IMR-90 (cell line): ENCODE measurements around the gene GPR137. TPM values are rescaled to one million over a fixed set of nuclear protein-coding genes. Genes with fewer than 3 reads are reported as not detected.

Experiments
- ATAC-seq: fragments of 200-7000 bp; cut with Tn5 transposase; 2 replicates; pipeline ENCODE4 v1.9.1; 2020; ENCODE audit warnings: low read depth, mild to moderate bottlenecking, moderate library complexity
- BruUV-seq: library from RNA; stranded (reverse); fragments of 400-500 nt; replicated peaks from 2 replicates; lab custom pipeline; 2021; lab: Mats Ljungman, UMichigan
- CTCF ChIA-PET: fragments of 300-600 bp; formaldehyde crosslinking; extraction: SDS; loops from one replicate; lab custom pipeline; 2021; ENCODE audit warnings: antibody characterized with exemption; lab: Yijun Ruan, JAX
- POLR2A ChIA-PET: fragments of 300-600 bp; sonication (Branson Sonifier 250); formaldehyde crosslinking; loops from one replicate; lab custom pipeline; 2022; ENCODE audit warnings: antibody characterized with exemption; ENCODE audit not compliant: unreplicated experiment; lab: Charles Lee
- DNase-seq: peaks from one replicate; pipeline ENCODE4 v3.0.0; 2013
- H2AFZ ChIP-seq: replicated peaks from 2 replicates; pipeline ENCODE3; 2013; ENCODE audit warnings: low read length, mild to moderate bottlenecking; ENCODE audit not compliant: poor library complexity
- H2AK5ac ChIP-seq: 2 replicates; pipeline ENCODE4 v1.6.1; 2013; ENCODE audit warnings: low read depth, low read length, inconsistent platforms
- H2AK9ac ChIP-seq: replicated peaks from 2 replicates; pipeline ENCODE3; 2013; ENCODE audit warnings: mild to moderate bottlenecking, low read depth, low read length, moderate library complexity; ENCODE audit not compliant: poor library complexity
- H2BK120ac ChIP-seq: 2 replicates; pipeline ENCODE4 v1.6.1; 2013; ENCODE audit warnings: low read depth, low read length, inconsistent platforms
- H2BK15ac ChIP-seq: 3 replicates; pipeline ENCODE4 v1.6.1; 2013; ENCODE audit warnings: low read depth, low read length, inconsistent platforms
- H2BK20ac ChIP-seq: 2 replicates; pipeline ENCODE4 v1.6.1; 2013; ENCODE audit warnings: low read depth, mild to moderate bottlenecking, inconsistent platforms, low read length, moderate library complexity
- H2BK5ac ChIP-seq: 2 replicates; pipeline ENCODE4 v1.6.1; 2013; ENCODE audit warnings: mild to moderate bottlenecking, low read depth, low read length, inconsistent platforms; ENCODE audit not compliant: poor library complexity, severe bottlenecking
- H3K14ac ChIP-seq: replicated peaks from 2 replicates; pipeline ENCODE4 v1.6.1; 2013; ENCODE audit warnings: low read depth, low read length, inconsistent platforms
- H3K18ac ChIP-seq: 2 replicates; pipeline ENCODE4 v1.6.1; 2013; ENCODE audit warnings: low read depth, low read length, control low read depth
- H3K23ac ChIP-seq: 2 replicates; pipeline ENCODE4 v1.6.1; 2013; ENCODE audit warnings: low read depth, low read length, inconsistent platforms
- H3K27ac ChIP-seq: 2 replicates; pipeline ENCODE4 v1.5.1; 2013; ENCODE audit warnings: mild to moderate bottlenecking, control low read depth, low read length; ENCODE audit not compliant: insufficient read depth
- H3K27me3 ChIP-seq: 2 replicates; pipeline ENCODE4 v1.6.1; 2013; ENCODE audit warnings: low read length; ENCODE audit not compliant: control insufficient read depth, insufficient read depth
- H3K36me3 ChIP-seq: 2 replicates; pipeline ENCODE4 v1.6.1; 2013; ENCODE audit warnings: low read length, mixed read lengths; ENCODE audit not compliant: control insufficient read depth, insufficient read depth
- H3K4ac ChIP-seq: 2 replicates; pipeline ENCODE4 v1.6.1; 2013; ENCODE audit warnings: low read depth, low read length, inconsistent platforms
- H3K4me1 ChIP-seq: 2 replicates; pipeline ENCODE4 v1.6.1; 2013; ENCODE audit warnings: low read length, mixed read lengths; ENCODE audit not compliant: control insufficient read depth, insufficient read depth
- H3K4me2 ChIP-seq: 2 replicates; pipeline ENCODE4 v1.6.1; 2013; ENCODE audit warnings: low read depth, mild to moderate bottlenecking, control low read depth, low read length, moderate library complexity
- H3K4me3 ChIP-seq: 2 replicates; pipeline ENCODE4 v1.5.1; 2013; ENCODE audit warnings: low read depth, mild to moderate bottlenecking, control low read depth, low read length, moderate library complexity; ENCODE audit not compliant: insufficient read depth
- H3K56ac ChIP-seq: 2 replicates; pipeline ENCODE4 v1.6.1; 2013; ENCODE audit warnings: low read length, inconsistent platforms; ENCODE audit not compliant: insufficient read depth; ENCODE audit errors: extremely low read depth
- H3K79me1 ChIP-seq, 2 experiments: 2 replicates each; pipeline ENCODE4 v1.6.1; 2013; ENCODE audit warnings: low read length in 2 of 2, inconsistent platforms in 1 of 2, low read depth in 1 of 2
- H3K9ac ChIP-seq: 2 replicates; pipeline ENCODE4 v1.6.1; 2013; ENCODE audit warnings: low read depth, low read length, control low read depth
- H3K9me1 ChIP-seq: 2 replicates; pipeline ENCODE4 v1.6.1; 2013; ENCODE audit warnings: low read length, inconsistent platforms; ENCODE audit not compliant: insufficient read depth
- H3K9me3 ChIP-seq: 2 replicates; pipeline ENCODE4 v1.6.1; 2013; ENCODE audit warnings: low read length; ENCODE audit not compliant: control insufficient read depth, insufficient read depth
- H4K20me1 ChIP-seq: 2 replicates; pipeline ENCODE4 v1.6.1; 2013; ENCODE audit warnings: low read length, inconsistent platforms; ENCODE audit not compliant: insufficient read depth
- H4K5ac ChIP-seq: 2 replicates; pipeline ENCODE4 v1.6.1; 2013; ENCODE audit warnings: mild to moderate bottlenecking, low read depth, low read length, control low read depth
- H4K8ac ChIP-seq, 2 experiments: 2 replicates each; pipeline ENCODE4 v1.6.1; 2013; ENCODE audit warnings: low read depth in 2 of 2, low read length in 2 of 2, control low read depth in 1 of 2, inconsistent platforms in 1 of 2
- H4K91ac ChIP-seq: 2 replicates; pipeline ENCODE4 v1.6.1; 2013; ENCODE audit warnings: low read depth, low read length, inconsistent platforms; ENCODE audit not compliant: insufficient read depth
- BHLHE40 ChIP-seq: fragments of 150-350 bp; IDR thresholded peaks from 2 replicates; pipeline ENCODE4 v1.6.1; 2016; ENCODE audit warnings: mild to moderate bottlenecking, low read depth, low read length
- CEBPB ChIP-seq: IDR thresholded peaks from 2 replicates; pipeline ENCODE4 v1.6.1; 2012; ENCODE audit warnings: low read depth, low read length, improper control_type of control experiment
- CHD1 ChIP-seq: IDR thresholded peaks from 2 replicates; pipeline ENCODE4 v1.6.1; 2012; ENCODE audit warnings: low read depth, low read length, improper control_type of control experiment
- FOS ChIP-seq: fragments of 150-350 bp; IDR thresholded peaks from 2 replicates; pipeline ENCODE4 v1.6.1; 2016; ENCODE audit warnings: low read depth, low read length
- MAFK ChIP-seq: IDR thresholded peaks from 2 replicates; pipeline ENCODE4 v1.6.1; 2012; ENCODE audit warnings: low read depth, low read length, improper control_type of control experiment
- MAZ ChIP-seq: IDR thresholded peaks from 2 replicates; pipeline ENCODE4 v1.6.1; 2012; ENCODE audit warnings: low read depth, mild to moderate bottlenecking, low read length, improper control_type of control experiment, moderate library complexity, borderline replicate concordance
- MXI1 ChIP-seq: IDR thresholded peaks from 2 replicates; pipeline ENCODE4 v1.6.1; 2012; ENCODE audit warnings: low read depth, mild to moderate bottlenecking, low read length, moderate library complexity, borderline replicate concordance
- POLR2A ChIP-seq: IDR thresholded peaks from 2 replicates; pipeline ENCODE4 v1.6.1; 2012; ENCODE audit warnings: mild to moderate bottlenecking, low read depth, low read length
- RAD21 ChIP-seq: IDR thresholded peaks from 2 replicates; pipeline ENCODE4 v1.6.1; 2012; ENCODE audit warnings: low read length, improper control_type of control experiment
- RCOR1 ChIP-seq: IDR thresholded peaks from 2 replicates; pipeline ENCODE4 v1.6.1; 2012; ENCODE audit warnings: mild to moderate bottlenecking, low read length, improper control_type of control experiment; ENCODE audit not compliant: insufficient replicate concordance
- RFX5 ChIP-seq: IDR thresholded peaks from 2 replicates; pipeline ENCODE4 v1.8.0; 2012; ENCODE audit warnings: low read depth, mild to moderate bottlenecking, low read length, moderate library complexity
- SMC3 ChIP-seq: fragments of 150-350 bp; IDR thresholded peaks from 2 replicates; pipeline ENCODE4 v1.6.1; 2016; ENCODE audit warnings: low read depth, mild to moderate bottlenecking, antibody characterized with exemption, low read length, moderate library complexity
- WGBS, 2 experiments: methylation state at CpG; one replicate each; pipeline versions ENCODE4 v1.1.5 to v1.1.7; 2013; ENCODE audit warnings: missing lambda C conversion rate in 2 of 2; ENCODE audit not compliant: insufficient read length in 1 of 2; ENCODE audit errors: extremely low coverage in 2 of 2; 5-methylcytosine and 5-hydroxymethylcytosine counted together
- dilution Hi-C: fragments of 300-500 bp; cut with HindIII; formaldehyde crosslinking; loops from one replicate; pipeline ENCODE4 v1.14.3; 2018; ENCODE audit warnings: low sequenced_read_pairs; ENCODE audit not compliant: unreplicated experiment
- in situ Hi-C: fragments of 300-500 bp; cut with MboI; formaldehyde crosslinking; loops from 3 replicates; pipeline ENCODE4 v1.14.3; 2019; ENCODE audit warnings: low sequenced_read_pairs, inconsistent platforms, mixed read lengths
- intact Hi-C: fragments of 100-400 bp; cut with micrococcal nuclease; formaldehyde crosslinking; loops from 2 replicates; pipeline ENCODE4 v1.10.0; 2022
- polyA plus RNA-seq, 3 experiments: library from polyadenylated mRNA; depleted of rRNA; stranded (reverse); fragments of >200 nt; gene quantifications; 2 replicates each; pipeline ENCODE4 v1.2.3, GENCODE V29; 2012; ENCODE audit warnings: low replicate concordance in 1 of 3
- total RNA-seq: library from RNA; depleted of rRNA; stranded (reverse); fragments of >200 nt; gene quantifications from 2 replicates; pipeline ENCODE4 v1.2.3, GENCODE V29; 2012
- TF ChIP-seq, protein P1 (sequence below): fragments of 150-350 bp; IDR thresholded peaks from 2 replicates; pipeline ENCODE4 v1.6.1; 2017; ENCODE audit warnings: mild to moderate bottlenecking, antibody characterized with exemption, low read length, low read depth
- TF ChIP-seq, protein P2 (sequence below): conservative IDR thresholded peaks from 2 replicates; pipeline ENCODE4 v1.5.1; 2012; ENCODE audit warnings: mild to moderate bottlenecking, low read depth, low read length, improper control_type of control experiment
- TF ChIP-seq, protein P3 (sequence below): fragments of 150-350 bp; IDR thresholded peaks from 2 replicates; pipeline ENCODE4 v1.6.1; 2016; ENCODE audit warnings: low read depth, mild to moderate bottlenecking, low read length, moderate library complexity, borderline replicate concordance

GPR137 gene
- total and polyA plus RNA-seq, 2 of the 4 experiments (the other 2 are of a cell fraction) = 3.6 to 26.0 TPM

DNA sequence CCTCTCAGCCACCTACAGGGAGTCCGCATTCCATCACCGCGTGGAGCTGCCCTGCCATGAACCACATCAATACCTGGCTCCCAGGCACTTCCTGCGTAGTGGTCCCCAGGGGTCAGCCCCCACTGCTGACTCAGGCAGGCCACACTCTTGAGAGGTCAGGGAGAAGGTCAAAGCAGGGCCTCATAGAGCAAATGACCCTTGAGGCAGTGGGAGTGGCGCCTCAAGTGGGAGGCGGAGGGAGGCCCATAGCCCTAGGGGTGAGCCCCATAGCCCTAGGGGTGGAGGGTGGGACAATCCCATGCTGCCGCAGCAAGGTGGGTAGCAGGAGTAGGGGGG, 37.2 kb downstream of the GPR137 start:
- Histone ChIP-seq H2BK5ac (peak overlapping the region; percentile 16), H4K8ac (no peak overlapping the region), H2AFZ (no peak overlapping the region), H3K4me1 (peaks cover 10% of the 10 kb centered on the region), H2BK20ac (no peak overlapping the region), H3K9ac (no peak overlapping the region), H3K9me1 (peaks cover 14% of the 10 kb centered on the region), H3K27me3 (no peaks in the 10 kb centered on the region; the same call in 1 of the 2 replicates), H3K27ac (no peak overlapping the region), H3K56ac (no peak overlapping the region), H3K4ac (no peak overlapping the region), H3K4me3 (no peak overlapping the region), H2AK5ac (no peak overlapping the region), H3K14ac (no peak overlapping the region), H3K36me3 (peaks cover 22% of the 10 kb centered on the region), H2BK120ac (no peak overlapping the region), H3K79me1 (peaks cover 7 to 25% of the 10 kb centered on the region in 2 experiments), H3K18ac (no peak overlapping the region), H4K20me1 (no peaks in the 10 kb centered on the region; the same call in 1 of the 2 replicates), H2BK15ac (no peak overlapping the region), H4K91ac (no peak overlapping the region), H3K4me2 (no peak overlapping the region), H3K9me3 (0 out of 2 replicates have a peak, but pooled peaks cover 2% of the 10 kb centered on the region), H2AK9ac (peak overlapping the region; percentile 23), H3K23ac (no peak overlapping the region), H4K5ac (no peak overlapping the region)
- no peak for DNase-seq
- no TSS peak for BruUV-seq
- intact Hi-C loops = no loop called here
- TF ChIP-seq MAZ (no peak), RAD21 (no peak), SMC3 (no peak), CEBPB (no peak), MAFK (no peak), POLR2A (no peak), RFX5 (no peak), MXI1 (no peak), RCOR1 (no peak), FOS (no peak), CHD1 (no peak), BHLHE40 (no peak)
- TF ChIP-seq, protein P1, sequence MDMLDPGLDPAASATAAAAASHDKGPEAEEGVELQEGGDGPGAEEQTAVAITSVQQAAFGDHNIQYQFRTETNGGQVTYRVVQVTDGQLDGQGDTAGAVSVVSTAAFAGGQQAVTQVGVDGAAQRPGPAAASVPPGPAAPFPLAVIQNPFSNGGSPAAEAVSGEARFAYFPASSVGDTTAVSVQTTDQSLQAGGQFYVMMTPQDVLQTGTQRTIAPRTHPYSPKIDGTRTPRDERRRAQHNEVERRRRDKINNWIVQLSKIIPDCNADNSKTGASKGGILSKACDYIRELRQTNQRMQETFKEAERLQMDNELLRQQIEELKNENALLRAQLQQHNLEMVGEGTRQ = no peak
- TF ChIP-seq, protein P2, sequence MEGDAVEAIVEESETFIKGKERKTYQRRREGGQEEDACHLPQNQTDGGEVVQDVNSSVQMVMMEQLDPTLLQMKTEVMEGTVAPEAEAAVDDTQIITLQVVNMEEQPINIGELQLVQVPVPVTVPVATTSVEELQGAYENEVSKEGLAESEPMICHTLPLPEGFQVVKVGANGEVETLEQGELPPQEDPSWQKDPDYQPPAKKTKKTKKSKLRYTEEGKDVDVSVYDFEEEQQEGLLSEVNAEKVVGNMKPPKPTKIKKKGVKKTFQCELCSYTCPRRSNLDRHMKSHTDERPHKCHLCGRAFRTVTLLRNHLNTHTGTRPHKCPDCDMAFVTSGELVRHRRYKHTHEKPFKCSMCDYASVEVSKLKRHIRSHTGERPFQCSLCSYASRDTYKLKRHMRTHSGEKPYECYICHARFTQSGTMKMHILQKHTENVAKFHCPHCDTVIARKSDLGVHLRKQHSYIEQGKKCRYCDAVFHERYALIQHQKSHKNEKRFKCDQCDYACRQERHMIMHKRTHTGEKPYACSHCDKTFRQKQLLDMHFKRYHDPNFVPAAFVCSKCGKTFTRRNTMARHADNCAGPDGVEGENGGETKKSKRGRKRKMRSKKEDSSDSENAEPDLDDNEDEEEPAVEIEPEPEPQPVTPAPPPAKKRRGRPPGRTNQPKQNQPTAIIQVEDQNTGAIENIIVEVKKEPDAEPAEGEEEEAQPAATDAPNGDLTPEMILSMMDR = no peak
- TF ChIP-seq, protein P3, sequence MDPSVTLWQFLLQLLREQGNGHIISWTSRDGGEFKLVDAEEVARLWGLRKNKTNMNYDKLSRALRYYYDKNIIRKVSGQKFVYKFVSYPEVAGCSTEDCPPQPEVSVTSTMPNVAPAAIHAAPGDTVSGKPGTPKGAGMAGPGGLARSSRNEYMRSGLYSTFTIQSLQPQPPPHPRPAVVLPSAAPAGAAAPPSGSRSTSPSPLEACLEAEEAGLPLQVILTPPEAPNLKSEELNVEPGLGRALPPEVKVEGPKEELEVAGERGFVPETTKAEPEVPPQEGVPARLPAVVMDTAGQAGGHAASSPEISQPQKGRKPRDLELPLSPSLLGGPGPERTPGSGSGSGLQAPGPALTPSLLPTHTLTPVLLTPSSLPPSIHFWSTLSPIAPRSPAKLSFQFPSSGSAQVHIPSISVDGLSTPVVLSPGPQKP = no peak
- dilution Hi-C loops = no loop called here
- ChIA-PET POLR2A (no interaction called here), CTCF (interaction anchor here (1.5 kb wide), 1 partner anchor 9 kb away, joined by 4 read pairs; no protein-coding TSS in a partner anchor)
- 100% methylated on average over 2 of the region's 7 CpGs; no CpG with 5 or more reads in 1 of the 2 experiments for WGBS, 2 experiments
- in situ Hi-C loops = no loop called here
- ATAC-seq = no peak
